A549 (cell line): ENCODE measurements around the gene CAMK2N2. TPM values are rescaled to one million over a fixed set of nuclear protein-coding genes. Genes with fewer than 3 reads are reported as not detected.

Experiments used
- ATAC-seq, 2 experiments: fragments of 200-7000 bp in 1 of 2; fragments of >200 bp in 1 of 2; cut with Nextera tagmentation in 1 of 2; cut with Tn5 transposase in 1 of 2; 3 replicates each; pipeline versions ENCODE4 v1.8.0 to v1.9.1; 2018 to 2020; ENCODE audit warnings: mild to moderate bottlenecking in 1 of 2, moderate library complexity in 1 of 2
- CTCF ChIA-PET: fragments of 300-600 bp; sonication (Branson Sonifier 250); formaldehyde crosslinking; extraction: SDS; loops from one replicate; lab custom pipeline; 2021; ENCODE audit warnings: antibody characterized with exemption, inconsistent platforms; lab: Yijun Ruan, JAX
- POLR2A ChIA-PET: fragments of 350-600 bp; formaldehyde crosslinking; extraction: SDS; loops from one replicate; lab custom pipeline; 2021; ENCODE audit warnings: antibody characterized with exemption, inconsistent platforms; lab: Yijun Ruan, JAX
- DNase-seq, 2 experiments: peaks; one replicate each; pipeline versions ENCODE4 v3.0.0 to v3.0.0-alpha.2; 2011 to 2016; ENCODE audit warnings: low read depth in 1 of 2, low spot score in 1 of 2
- FAIRE-seq: peaks from 2 replicates; lab custom pipeline; 2011; peaks lifted over from hg19 to GRCh38; lab: Jason Lieb, UNC
- H3K27ac ChIP-seq, 2 experiments: fragments of >200 bp; sonication (Bioruptor Twin); formaldehyde crosslinking; 3 replicates each; pipeline ENCODE4 v1.5.1; 2016 to 2017
- H3K4me1 ChIP-seq: fragments of >200 bp; sonication (Bioruptor Twin); formaldehyde crosslinking; 3 replicates; pipeline ENCODE4 v1.6.1; 2016
- H3K4me2 ChIP-seq: fragments of >200 bp; sonication (Bioruptor Twin); formaldehyde crosslinking; 3 replicates; pipeline ENCODE4 v1.6.1; 2016
- H3K4me3 ChIP-seq: fragments of >200 bp; sonication (Bioruptor Twin); formaldehyde crosslinking; 3 replicates; pipeline ENCODE4 v1.5.1; 2016
- H3K9me3 ChIP-seq: fragments of >200 bp; sonication (Bioruptor Twin); formaldehyde crosslinking; 3 replicates; pipeline ENCODE4 v1.6.1; 2016
- CBX2 ChIP-seq: fragments of 200-600 bp; sonication (generic); IDR thresholded peaks from 2 replicates; pipeline ENCODE4 v1.6.1; 2016; ENCODE audit warnings: low read depth, mild to moderate bottlenecking, borderline replicate concordance
- CHD2 ChIP-seq: fragments of 150-350 bp; IDR thresholded peaks from 2 replicates; pipeline ENCODE4 v1.6.1; 2014; ENCODE audit warnings: low read length; ENCODE audit not compliant: partially characterized antibody
- CTCF ChIP-seq: fragments of >200 bp; sonication (Bioruptor Twin); formaldehyde crosslinking; IDR thresholded peaks from 3 replicates; pipeline ENCODE4 v1.5.1; 2016
- EHMT2 ChIP-seq: fragments of 200-600 bp; sonication (generic); IDR thresholded peaks from 2 replicates; pipeline ENCODE4 v1.6.1; 2016; ENCODE audit warnings: antibody characterized with exemption, low read depth, mild to moderate bottlenecking, moderate library complexity
- EP300 ChIP-seq, 2 experiments: fragments of >200 bp; sonication (Bioruptor Twin); formaldehyde crosslinking; IDR thresholded peaks; 2 replicates in 1 of 2; 3 replicates in 1 of 2; pipeline ENCODE4 v1.6.1; 2016 to 2017
- FOXS1 ChIP-seq: fragments of 250-450 bp; sonication (Bioruptor Pico); IDR thresholded peaks from 2 replicates; pipeline ENCODE4 v1.5.0; 2020; ENCODE audit warnings: mild to moderate bottlenecking, moderate library complexity
- GATA3 ChIP-seq: IDR thresholded peaks from 2 replicates; pipeline ENCODE4 v1.6.1; 2012; ENCODE audit warnings: borderline replicate concordance
- HOXB13 ChIP-seq: fragments of 250-450 bp; sonication (Bioruptor Pico); IDR thresholded peaks from 2 replicates; pipeline ENCODE4 v1.5.0; 2020; ENCODE audit warnings: low read depth, mild to moderate bottlenecking, moderate library complexity
- MAX ChIP-seq: IDR thresholded peaks from 2 replicates; pipeline ENCODE4 v1.6.1; 2012
- MYC ChIP-seq: IDR thresholded peaks from 2 replicates; pipeline ENCODE4 v1.6.1; 2012; ENCODE audit warnings: mild to moderate bottlenecking, inconsistent platforms, low read length, improper control_type of control experiment, borderline replicate concordance
- NR3C1 ChIP-seq: fragments of >200 bp; sonication (Bioruptor Twin); formaldehyde crosslinking; IDR thresholded peaks from 3 replicates; pipeline ENCODE4 v1.6.1; 2017
- PHF8 ChIP-seq: fragments of 200-600 bp; sonication (generic); IDR thresholded peaks from 2 replicates; pipeline ENCODE4 v1.6.1; 2016; ENCODE audit warnings: low read depth, mild to moderate bottlenecking, antibody characterized with exemption, moderate library complexity, borderline replicate concordance
- POLR2A ChIP-seq: IDR thresholded peaks from 2 replicates; pipeline ENCODE4 v1.6.1; 2012; ENCODE audit warnings: mild to moderate bottlenecking, low read length
- POLR2AphosphoS2 ChIP-seq: conservative IDR thresholded peaks from 2 replicates; pipeline ENCODE4 v1.6.1; 2012; ENCODE audit warnings: low read length, improper control_type of control experiment, inconsistent platforms
- RARB ChIP-seq: fragments of 250-450 bp; sonication (Bioruptor Pico); IDR thresholded peaks from 2 replicates; pipeline ENCODE4 v1.8.0; 2021; ENCODE audit warnings: mild to moderate bottlenecking, moderate library complexity
- SMC3 ChIP-seq: fragments of >200 bp; sonication (Bioruptor Twin); formaldehyde crosslinking; IDR thresholded peaks from 3 replicates; pipeline ENCODE4 v1.6.1; 2018; ENCODE audit warnings: inconsistent platforms
- TFCP2L1 ChIP-seq: fragments of 250-450 bp; sonication (Bioruptor Pico); IDR thresholded peaks from 2 replicates; pipeline ENCODE4 v1.5.0; 2021; ENCODE audit warnings: mild to moderate bottlenecking
- TP53 ChIP-seq: fragments of 250-450 bp; sonication (Bioruptor Pico); IDR thresholded peaks from 2 replicates; pipeline ENCODE4 v1.5.0; 2021; ENCODE audit warnings: mild to moderate bottlenecking, moderate library complexity
- ZNF302 ChIP-seq: fragments of 250-450 bp; sonication (Bioruptor Pico); IDR thresholded peaks from 2 replicates; pipeline ENCODE4 v1.9.0; 2021; ENCODE audit warnings: inconsistent platforms, mild to moderate bottlenecking, moderate library complexity
- WGBS: methylation state at CpG from one replicate; pipeline ENCODE4 v1.1.6; 2017; ENCODE audit errors: missing lambda C conversion rate; 5-methylcytosine and 5-hydroxymethylcytosine counted together
- polyA plus RNA-seq, 4 experiments: library from polyadenylated mRNA; depleted of rRNA in 3 of 4; stranded (reverse); fragments of >200 nt; fragmentation: RNase III in 1 of 4; extraction: RNeasy Plus Mini Kit Qiagen cat#74134 plus additional on column Dnase treatment in 1 of 4; gene quantifications; 2 replicates in 3 of 4; 3 replicates in 1 of 4; pipeline ENCODE4 v1.2.3, GENCODE V29; 2011 to 2017
- TF ChIP-seq, protein P1 (sequence below): IDR thresholded peaks from 2 replicates; pipeline ENCODE4 v1.6.1; 2012
- TF ChIP-seq, protein P2 (sequence below): fragments of 250-450 bp; sonication (Bioruptor Pico); IDR thresholded peaks from 2 replicates; pipeline ENCODE4 v1.5.0; 2020; ENCODE audit warnings: low read depth, mild to moderate bottlenecking, moderate library complexity

The CAMK2N2 gene
- polyA plus RNA-seq, 2 of the 4 experiments (the other 2 are of a cell fraction): 0.05 to 0.71 TPM

- Histone ChIP-seq H3K4me1 (peaks cover 7% of the 10 kb centered on the region; the same call in 2 of the 3 replicates), H3K4me3 (no peak overlapping the region), H3K9me3 (no peaks in the 10 kb centered on the region), H3K4me2 (no peak overlapping the region), H3K27ac (0 out of 6 replicates have a peak overlapping the region, but pooled peaks of 1 of the 2 experiments have one; percentile 37)
- DNase-seq: peak; percentile 67
- no peak for TF ChIP-seq MAX
- TF ChIP-seq, protein P1, sequence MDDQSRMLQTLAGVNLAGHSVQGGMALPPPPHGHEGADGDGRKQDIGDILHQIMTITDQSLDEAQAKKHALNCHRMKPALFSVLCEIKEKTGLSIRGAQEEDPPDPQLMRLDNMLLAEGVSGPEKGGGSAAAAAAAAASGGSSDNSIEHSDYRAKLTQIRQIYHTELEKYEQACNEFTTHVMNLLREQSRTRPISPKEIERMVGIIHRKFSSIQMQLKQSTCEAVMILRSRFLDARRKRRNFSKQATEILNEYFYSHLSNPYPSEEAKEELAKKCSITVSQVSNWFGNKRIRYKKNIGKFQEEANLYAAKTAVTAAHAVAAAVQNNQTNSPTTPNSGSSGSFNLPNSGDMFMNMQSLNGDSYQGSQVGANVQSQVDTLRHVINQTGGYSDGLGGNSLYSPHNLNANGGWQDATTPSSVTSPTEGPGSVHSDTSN: no peak
- no peak for TF ChIP-seq RARB
- TF ChIP-seq ZNF302 (CRISPR knock-in tag): no peak
- TF ChIP-seq TFCP2L1: no peak
- no peak for TF ChIP-seq CBX2
- no peak for TF ChIP-seq MYC
- no peak for TF ChIP-seq EP300 (IDR thresholded peaks at IDR 0.05)
- no peak for TF ChIP-seq EHMT2
- TF ChIP-seq POLR2A: no peak
- no peak for TF ChIP-seq PHF8
- TF ChIP-seq HOXB13 (CRISPR knock-in tag): no peak
- no peak for TF ChIP-seq CHD2
- TF ChIP-seq SMC3: no peak
- no peak for TF ChIP-seq POLR2AphosphoS2
- no peak for TF ChIP-seq FOXS1 (CRISPR knock-in tag)
- TF ChIP-seq TP53 (CRISPR knock-in tag): no peak
- TF ChIP-seq CTCF: no peak
- no CpG with 5 or more reads among the region's 4 CpGs for WGBS
- no peak for FAIRE-seq
- CTCF ChIA-PET: interaction anchor here (1.0 kb wide), 2 partner anchors 12 to 16 kb away, joined by 3 to 4 read pairs; partner anchors contain the start of gene EEF1AKMT4
- POLR2A ChIA-PET: no interaction called here
- ATAC-seq: peak; percentile 70 to 72
Observed at GRCh38 chr3:184234224-184234623, 27.1 kb downstream of the CAMK2N2 start.

DNA sequence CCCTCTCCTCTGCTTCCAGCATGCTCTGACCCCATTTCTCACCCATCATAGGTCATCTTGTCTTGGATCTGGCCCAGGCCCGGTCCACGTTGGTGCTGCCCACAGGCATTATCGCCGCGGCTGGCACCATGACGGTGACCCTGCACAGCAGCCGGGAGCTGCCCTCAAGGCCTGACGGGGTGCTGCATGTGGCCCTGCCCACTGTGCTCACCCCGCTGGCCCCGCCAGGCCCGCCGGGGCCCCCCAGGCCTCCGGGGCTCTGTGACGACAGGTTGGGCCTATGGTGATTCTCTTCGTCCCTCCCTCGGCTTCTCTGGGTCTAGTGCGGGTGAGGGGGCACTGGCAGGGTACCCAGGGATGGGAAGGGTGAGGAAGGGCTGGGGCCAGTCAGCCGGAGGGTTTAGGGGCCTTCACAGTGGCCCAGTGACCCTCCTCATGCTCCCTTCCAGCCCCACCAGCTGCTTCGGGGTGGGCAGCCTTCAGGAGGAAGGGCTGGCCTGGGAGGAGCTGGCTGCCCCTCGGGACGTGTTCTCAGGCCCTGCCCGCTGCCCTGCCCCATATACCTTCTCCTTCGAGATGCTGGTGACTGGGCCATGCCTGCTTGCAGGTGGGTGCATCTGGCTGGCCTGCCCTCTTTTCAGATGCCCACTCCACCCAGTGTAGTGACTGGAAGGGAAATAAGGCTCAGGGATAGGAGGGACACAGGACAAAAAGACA is 28.1 kb downstream of the CAMK2N2 start:
- POLR2A ChIA-PET: no interaction called here
- ATAC-seq (no peak), FAIRE-seq (no peak), DNase-seq (no peak)
- WGBS: 77% methylated on average over 4 of the region's 23 CpGs
- H3K4me1 ChIP-seq: peaks cover 7% of the 10 kb centered on the region; the same call in 2 of the 3 replicates
- H3K27ac ChIP-seq: no peak overlapping the region
- H3K4me2 ChIP-seq: no peak overlapping the region
- no peak for TF ChIP-seq PHF8
- no peak for TF ChIP-seq GATA3
- TF ChIP-seq CHD2: no peak
- TF ChIP-seq, protein P2, sequence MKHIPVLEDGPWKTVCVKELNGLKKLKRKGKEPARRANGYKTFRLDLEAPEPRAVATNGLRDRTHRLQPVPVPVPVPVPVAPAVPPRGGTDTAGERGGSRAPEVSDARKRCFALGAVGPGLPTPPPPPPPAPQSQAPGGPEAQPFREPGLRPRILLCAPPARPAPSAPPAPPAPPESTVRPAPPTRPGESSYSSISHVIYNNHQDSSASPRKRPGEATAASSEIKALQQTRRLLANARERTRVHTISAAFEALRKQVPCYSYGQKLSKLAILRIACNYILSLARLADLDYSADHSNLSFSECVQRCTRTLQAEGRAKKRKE (CRISPR knock-in tag): no peak
- TF ChIP-seq NR3C1: no peak
- H3K4me3 ChIP-seq: no peak overlapping the region
- H3K9me3 ChIP-seq: no peaks in the 10 kb centered on the region
- CTCF ChIA-PET: interaction anchor here (1.9 kb wide), 1 partner anchor 16 kb away, joined by 7 read pairs; the partner anchor contains the start of gene EEF1AKMT4
